B cell (primary cell): ENCODE data around the gene FAM118A. TPM values are rescaled to one million over a fixed set of nuclear protein-coding genes. Genes with fewer than 3 reads are reported as not detected.
A peak's percentile ranks its signal among the peaks of the same experiment; 100 is the strongest.

Source experiments
- ATAC-seq: fragments of 200-7000 bp; cut with Tn5 transposase; one replicate; pipeline ENCODE4 v1.10.0; 2021; ENCODE audit warnings: low read depth, mild to moderate bottlenecking, moderate number of reproducible peaks, moderate library complexity
- CTCF ChIA-PET: fragments of 350-600 bp; sonication (Branson Sonifier 250); formaldehyde crosslinking; loops from one replicate; lab custom pipeline; 2021; ENCODE audit warnings: antibody characterized with exemption, inconsistent platforms; lab: Charles Lee
- POLR2A ChIA-PET: fragments of 350-600 bp; sonication (Branson Sonifier 250); formaldehyde crosslinking; loops from one replicate; lab custom pipeline; 2021; ENCODE audit warnings: antibody characterized with exemption; lab: Charles Lee
- DNase-seq: peaks from one replicate; pipeline ENCODE4 v3.0.0; 2013
- H2AFZ ChIP-seq: 2 replicates; pipeline ENCODE4 v1.6.1; 2012; ENCODE audit warnings: mild to moderate bottlenecking, low read depth, low read length; ENCODE audit not compliant: insufficient read depth, poor library complexity, severe bottlenecking
- H3K27ac ChIP-seq, 2 donors: 1 replicate in 1 of 2; 2 replicates in 1 of 2; pipeline ENCODE4 v1.5.1; 2012 to 2013; ENCODE audit warnings: low read length in 2 of 2, mild to moderate bottlenecking in 2 of 2, moderate library complexity in 1 of 2
- H3K27me3 ChIP-seq, 4 experiments: fragments of 200-600 bp in 1 of 4; sonication (generic) in 1 of 4; replicated peaks in 1 of 4; 1 replicate in 2 of 4; 2 replicates in 2 of 4; pipeline versions ENCODE4 v1.6.1 to v1.7.0; 2013 to 2016; ENCODE audit warnings: low read length in 3 of 4, mild to moderate bottlenecking in 2 of 4, mixed read lengths in 1 of 4, moderate library complexity in 1 of 4; ENCODE audit not compliant: insufficient read depth in 4 of 4, control insufficient read depth in 3 of 4; ENCODE audit errors: control extremely low read depth in 1 of 4
- H3K36me3 ChIP-seq, 2 experiments: replicated peaks in 1 of 2; 1 replicate in 1 of 2; 2 replicates in 1 of 2; pipeline versions ENCODE4 v1.6.1 to v1.7.1; 2013; ENCODE audit warnings: low read length in 1 of 2; ENCODE audit not compliant: insufficient read depth in 2 of 2, control insufficient read depth in 1 of 2; ENCODE audit errors: control extremely low read depth in 1 of 2, extremely low read depth in 1 of 2
- H3K4me1 ChIP-seq, 2 donors: fragments of 200-600 bp in 1 of 2; sonication (generic) in 1 of 2; 1 replicate in 1 of 2; 2 replicates in 1 of 2; pipeline versions ENCODE4 v1.5.1 to v1.6.1; 2013 to 2017; ENCODE audit warnings: low read length in 2 of 2; ENCODE audit not compliant: control insufficient read depth in 2 of 2, insufficient read depth in 2 of 2
- H3K4me2 ChIP-seq: replicated peaks from 2 replicates; pipeline ENCODE3; 2012; ENCODE audit warnings: mild to moderate bottlenecking, low read depth, low read length; ENCODE audit not compliant: poor library complexity, severe bottlenecking
- H3K4me3 ChIP-seq, 5 experiments: fragments of 200-600 bp in 1 of 5; sonication (generic) in 1 of 5; 1 replicate in 3 of 5; 2 replicates in 2 of 5; pipeline versions ENCODE4 v1.5.1 to v1.7.0; 2011 to 2016; ENCODE audit warnings: low read length in 4 of 5, mild to moderate bottlenecking in 4 of 5, low read depth in 2 of 5, control low read depth in 1 of 5, moderate library complexity in 1 of 5; ENCODE audit not compliant: insufficient read depth in 1 of 5; ENCODE audit errors: control extremely low read depth in 1 of 5, extremely low read depth in 1 of 5
- H3K79me2 ChIP-seq: fragments of 200-600 bp; sonication (generic); one replicate; pipeline ENCODE4 v1.6.0; 2016; ENCODE audit warnings: low read length; ENCODE audit not compliant: control insufficient read depth, insufficient read depth
- H3K9ac ChIP-seq: fragments of 200-600 bp; sonication (generic); 2 replicates; pipeline ENCODE4 v1.6.1; 2017; ENCODE audit warnings: mild to moderate bottlenecking, low read length, moderate library complexity
- H3K9me3 ChIP-seq, 3 donors: one replicate each; pipeline versions ENCODE4 v1.6.1 to v1.7.1; 2013; ENCODE audit warnings: low read length in 2 of 3; ENCODE audit not compliant: control insufficient read depth in 2 of 3, insufficient read depth in 1 of 3; ENCODE audit errors: control extremely low read depth in 1 of 3
- H4K20me1 ChIP-seq: 2 replicates; pipeline ENCODE4 v1.6.0; 2012; ENCODE audit warnings: mild to moderate bottlenecking, low read length; ENCODE audit not compliant: insufficient read depth, control insufficient read depth, poor library complexity, severe bottlenecking
- H3K27ac Mint-ChIP-seq: one replicate; pipeline ENCODE4 v1.8.0; 2021; ENCODE audit warnings: mixed read lengths
- H3K27me3 Mint-ChIP-seq: one replicate; pipeline ENCODE4 v1.8.0; 2021; ENCODE audit warnings: mixed read lengths
- H3K4me1 Mint-ChIP-seq: one replicate; pipeline ENCODE4 v1.8.0; 2021; ENCODE audit warnings: mixed read lengths
- H3K4me3 Mint-ChIP-seq: one replicate; pipeline ENCODE4 v1.8.0; 2021; ENCODE audit warnings: mixed read lengths
- H3K9me3 Mint-ChIP-seq: one replicate; pipeline ENCODE4 v1.8.0; 2022; ENCODE audit warnings: mixed read lengths; ENCODE audit not compliant: insufficient read depth
- CTCF ChIP-seq: fragments of 200-600 bp; IDR thresholded peaks from one replicate; pipeline ENCODE4 v1.8.0; 2022; ENCODE audit warnings: antibody characterized with exemption, mild to moderate bottlenecking
- EZH2 ChIP-seq: IDR thresholded peaks from 2 replicates; pipeline ENCODE4 v1.6.1; 2012; ENCODE audit warnings: borderline replicate concordance, low read depth, mild to moderate bottlenecking, moderate library complexity, low read length; ENCODE audit not compliant: insufficient read depth, poor library complexity, severe bottlenecking
- WGBS: methylation state at CpG from one replicate; pipeline ENCODE4 v1.1.5; 2013; ENCODE audit warnings: missing lambda C conversion rate; ENCODE audit not compliant: insufficient coverage; 5-methylcytosine and 5-hydroxymethylcytosine counted together
- intact Hi-C: fragments of 100-400 bp; cut with micrococcal nuclease; formaldehyde crosslinking; loops from one replicate; pipeline ENCODE4 v1.10.0; 2022
- polyA plus RNA-seq: library from polyadenylated mRNA; depleted of rRNA; stranded (reverse); fragments of >200 nt; gene quantifications from 2 replicates; pipeline ENCODE4 v1.2.3, GENCODE V29; 2012
- total RNA-seq, 2 donors: library from RNA; stranded (reverse); fragments of 120-200 nt in 1 of 2; gene quantifications; 1 replicate in 1 of 2; 2 replicates in 1 of 2; pipeline versions ENCODE4 v1.2.3 to v1.2.4, GENCODE V29; 2013 to 2022

Gene FAM118A
- total and polyA plus RNA-seq, 2 donors (not counting 1 experiment from before 2014, with no cell fraction given), result 66.5 to 216 TPM

GRCh38 chr22:45268167-45268957 lies 41.4 kb upstream of the FAM118A start:
- Histone ChIP-seq H3K4me3 (peak overlapping the region; percentile 56 to 68 (median 66)), H3K79me2 (no peaks in the 10 kb centered on the region), H3K9me3 (no peaks in the 10 kb centered on the region), H3K36me3 (no peaks in the 10 kb centered on the region), H2AFZ (peak overlapping the region; percentile 86), H3K27ac (no peak overlapping the region), H3K9ac (peak overlapping the region; percentile 71), H3K4me1 (peaks cover 20 to 32% of the 10 kb centered on the region in 2 donors), H4K20me1 (no peaks in the 10 kb centered on the region), H3K4me2 (peak overlapping the region; percentile 98), H3K27me3 (peaks cover 0 to 16% (median 7%) of the 10 kb centered on the region in 4 experiments)
- no peak for DNase-seq
- under 1% methylated on average over 19 of the region's 47 CpGs for WGBS
- intact Hi-C loops, result loop anchor here (5.0 kb wide), 1 partner anchor 106 kb away; the partner anchor contains the start of gene NUP50
- Mint-ChIP-seq H3K4me3 (peak overlapping the region; percentile 89), H3K4me1 (peaks cover 33% of the 10 kb centered on the region), H3K9me3 (no peaks in the 10 kb centered on the region), H3K27ac (peak overlapping the region; percentile 37), H3K27me3 (peaks cover 10% of the 10 kb centered on the region)
- ChIA-PET POLR2A (no interaction called here), CTCF (interaction anchor here (0.6 to 4.4 kb wide), 10 partner anchors 18 to 286 kb away, joined by 3 to 28 read pairs (median 3); no protein-coding TSS in a partner anchor)
- TF ChIP-seq EZH2 (no peak), CTCF (no peak)
- ATAC-seq, result peak; percentile 5
